OCI-LY3 (cell line): Measurements from ENCODE around the gene TCF4.

Experiments
- H2AFZ ChIP-seq: fragments of 200-600, 300-600 bp; shearing (Covaris generic); 2 replicates; pipeline ENCODE4 v1.6.0; 2014; ENCODE audit warnings: antibody characterized with exemption, low read depth, low read length
- H3K27ac ChIP-seq: fragments of 200-600, 300-600 bp; sonication (generic); 2 replicates; pipeline ENCODE4 v1.5.1; 2014; ENCODE audit warnings: mild to moderate bottlenecking, low read length, moderate library complexity, mixed read lengths
- H3K27me3 ChIP-seq: fragments of 200-600, 300-600 bp; sonication (generic); 2 replicates; pipeline ENCODE4 v1.6.1; 2014; ENCODE audit warnings: low read depth, low read length, mixed read lengths
- H3K36me3 ChIP-seq: fragments of 200-600, 300-600 bp; sonication (generic); replicated peaks from 2 replicates; pipeline ENCODE3; 2014; ENCODE audit warnings: low read depth, low read length, mixed read lengths
- H3K4me1 ChIP-seq: fragments of 300-600, 200-600 bp; sonication (generic); 2 replicates; pipeline ENCODE4 v1.6.1; 2014; ENCODE audit warnings: low read length, mixed read lengths
- H3K4me2 ChIP-seq: fragments of 200-600, 300-600 bp; sonication (generic); 2 replicates; pipeline ENCODE4 v1.6.1; 2014; ENCODE audit warnings: low read length, mixed read lengths
- H3K4me3 ChIP-seq: fragments of 300-600, 200-600 bp; sonication (generic); 2 replicates; pipeline ENCODE4 v1.5.1; 2014; ENCODE audit warnings: antibody characterized with exemption, mild to moderate bottlenecking, low read length, moderate library complexity
- H3K79me2 ChIP-seq: fragments of 300-600, 200-600 bp; shearing (Covaris generic); 2 replicates; pipeline ENCODE4 v1.6.1; 2014; ENCODE audit warnings: mild to moderate bottlenecking, low read length, mixed read lengths
- H3K9ac ChIP-seq: fragments of 300-600, 200-600 bp; shearing (Covaris generic); 2 replicates; pipeline ENCODE4 v1.6.0; 2014; ENCODE audit warnings: mild to moderate bottlenecking, low read length, moderate library complexity
- H3K9me3 ChIP-seq: fragments of 200-600, 300-600 bp; shearing (Covaris generic); 2 replicates; pipeline ENCODE4 v1.6.1; 2014; ENCODE audit warnings: low read length, mixed read lengths; ENCODE audit not compliant: insufficient read depth
- H4K20me1 ChIP-seq: fragments of 200-600, 300-600 bp; sonication (generic); 2 replicates; pipeline ENCODE4 v1.6.1; 2016; ENCODE audit warnings: low read length, mixed read lengths; ENCODE audit not compliant: insufficient read depth
- CTCF ChIP-seq: fragments of 200-600, 300-600 bp; sonication (generic); IDR thresholded peaks from 2 replicates; pipeline ENCODE4 v1.5.1; 2014; ENCODE audit warnings: antibody characterized with exemption, low read length, low read depth
- EZH2phosphoT487 ChIP-seq: fragments of 200-600 bp; shearing (Covaris generic); IDR thresholded peaks from 2 replicates; pipeline ENCODE4 v1.6.1; 2018; ENCODE audit warnings: antibody characterized with exemption, mixed run types, low read depth

TCF4 gene

GRCh38 chr18:55546851-55547704 is 40.9 kb downstream of the TCF4 start:
- H3K27me3 ChIP-seq, result no peaks in the 10 kb centered on the region
- no peak overlapping the region for H3K27ac ChIP-seq
- no peak overlapping the region for H2AFZ ChIP-seq
- TF ChIP-seq CTCF, result no peak
- no peak for TF ChIP-seq EZH2phosphoT487
- no peak overlapping the region for H3K9ac ChIP-seq
- H3K4me3 ChIP-seq, result no peak overlapping the region
- peaks cover 100% of the 10 kb centered on the region for H3K79me2 ChIP-seq
- peaks cover 56% of the 10 kb centered on the region for H3K4me1 ChIP-seq
- no peaks in the 10 kb centered on the region for H3K9me3 ChIP-seq
- H3K4me2 ChIP-seq, result no peak overlapping the region
- H3K36me3 ChIP-seq, result peaks cover 93% of the 10 kb centered on the region
- peaks cover 99% of the 10 kb centered on the region for H4K20me1 ChIP-seq

GRCh38 chr18:55544014-55544413 is 44.0 kb downstream of the TCF4 start:
- H3K79me2 ChIP-seq, result peaks cover 100% of the 10 kb centered on the region
- TF ChIP-seq CTCF (no peak), EZH2phosphoT487 (no peak)
- peaks cover 32% of the 10 kb centered on the region for H3K4me1 ChIP-seq

GRCh38 chr18:55543130-55543704 is 44.8 kb downstream of the TCF4 start:
- Histone ChIP-seq H3K4me2 (no peak overlapping the region), H3K9me3 (no peaks in the 10 kb centered on the region), H3K27ac (no peak overlapping the region), H3K4me1 (peaks cover 32% of the 10 kb centered on the region), H3K4me3 (no peak overlapping the region), H3K79me2 (peaks cover 100% of the 10 kb centered on the region), H2AFZ (no peak overlapping the region), H3K9ac (no peak overlapping the region), H3K36me3 (peaks cover 94% of the 10 kb centered on the region), H3K27me3 (no peaks in the 10 kb centered on the region), H4K20me1 (peaks cover 99% of the 10 kb centered on the region)
- TF ChIP-seq CTCF, result no peak
- TF ChIP-seq EZH2phosphoT487, result no peak

More at GRCh38 chr18:55544014-55544413, 44.0 kb downstream of the TCF4 start:
- H3K9ac ChIP-seq, result no peak overlapping the region
- no peak overlapping the region for H3K4me2 ChIP-seq
- H4K20me1 ChIP-seq, result peaks cover 99% of the 10 kb centered on the region
- H3K36me3 ChIP-seq, result peaks cover 94% of the 10 kb centered on the region
- no peaks in the 10 kb centered on the region for H3K27me3 ChIP-seq
- H2AFZ ChIP-seq, result no peak overlapping the region
- H3K4me3 ChIP-seq, result no peak overlapping the region
- no peak overlapping the region for H3K27ac ChIP-seq
- H3K9me3 ChIP-seq, result no peaks in the 10 kb centered on the region

- Histone ChIP-seq H3K9ac (no peak overlapping the region), H4K20me1 (peaks cover 99% of the 10 kb centered on the region), H3K9me3 (no peaks in the 10 kb centered on the region), H3K27ac (no peak overlapping the region), H2AFZ (no peak overlapping the region), H3K27me3 (no peaks in the 10 kb centered on the region), H3K4me3 (no peak overlapping the region), H3K36me3 (peaks cover 92% of the 10 kb centered on the region), H3K4me2 (no peak overlapping the region), H3K4me1 (peaks cover 39% of the 10 kb centered on the region), H3K79me2 (peaks cover 100% of the 10 kb centered on the region)
- no peak for TF ChIP-seq CTCF
- TF ChIP-seq EZH2phosphoT487, result no peak
These were observed 46.4 kb downstream of the TCF4 start for GRCh38 chr18:55541571-55541970.
